Stomach (tissue), 9 donors: ENCODE measurements around the gene THSD4. TPM values are rescaled to one million over a fixed set of nuclear protein-coding genes. Genes with fewer than 3 reads are reported as not detected.

Experiments
- DNase-seq, 2 donors: peaks; one replicate each; pipeline versions ENCODE4 v3.0.0 to v3.0.0-alpha.2; 2013 to 2019
- H3K27ac ChIP-seq, 5 donors: fragments of 200-600 bp in 4 of 5; sonication (generic) in 4 of 5; one replicate each; pipeline ENCODE4 v1.5.1; 2013 to 2019; ENCODE audit warnings: mild to moderate bottlenecking in 1 of 5, moderate library complexity in 1 of 5
- H3K27me3 ChIP-seq, 3 donors: fragments of 200-600 bp; sonication (generic); one replicate each; pipeline ENCODE4 v1.5.1; 2017 to 2019; ENCODE audit warnings: mixed run types in 1 of 3
- H3K36me3 ChIP-seq, 4 donors: fragments of 200-600 bp; sonication (generic); 1 replicate in 3 of 4; 2 replicates in 1 of 4; pipeline ENCODE4 v1.5.1; 2016 to 2019
- H3K4me1 ChIP-seq, 4 donors: fragments of 200-600 bp; sonication (generic); one replicate each; pipeline ENCODE4 v1.5.1; 2016 to 2019
- H3K4me3 ChIP-seq, 4 donors: fragments of 200-600 bp; sonication (generic) in 3 of 4; one replicate each; pipeline ENCODE4 v1.5.1; 2016 to 2019; ENCODE audit warnings: mild to moderate bottlenecking in 1 of 4
- H3K9me3 ChIP-seq, 4 donors: fragments of 200-600 bp; sonication (generic); one replicate each; pipeline ENCODE4 v1.5.1; 2016 to 2019
- CTCF ChIP-seq, 7 experiments: fragments of 450-650 bp in 4 of 7; fragments of 200-600 bp in 3 of 7; sonication (generic) in 3 of 7; IDR thresholded peaks; one replicate each; pipeline ENCODE4 v1.5.1; 2016 to 2019; ENCODE audit warnings: antibody characterized with exemption in 7 of 7, control low read depth in 2 of 7, mild to moderate bottlenecking in 1 of 7
- EP300 ChIP-seq: sonication (generic); formaldehyde crosslinking; IDR thresholded peaks from one replicate; pipeline ENCODE4 v1.6.1; 2017; ENCODE audit warnings: antibody characterized with exemption
- POLR2A ChIP-seq, 4 donors: fragments of 450-650 bp; IDR thresholded peaks; one replicate each; pipeline ENCODE4 v1.6.1; 2016; ENCODE audit warnings: antibody characterized with exemption in 4 of 4, control low read depth in 2 of 4, mild to moderate bottlenecking in 1 of 4, moderate library complexity in 1 of 4
- POLR2AphosphoS5 ChIP-seq, 3 donors: sonication (generic); formaldehyde crosslinking; IDR thresholded peaks; one replicate each; pipeline ENCODE4 v1.6.1; 2016; ENCODE audit warnings: antibody characterized with exemption in 3 of 3
- WGBS, 5 donors: extraction: QIAGEN DNeasy Blood & Tissue Kit in 3 of 5; methylation state at CpG; one replicate each; pipeline versions ENCODE4 v1.1.5 to v1.1.7; 2013 to 2018; 5-methylcytosine and 5-hydroxymethylcytosine counted together
- intact Hi-C: fragments of 100-400 bp; cut with DNase I; formaldehyde crosslinking; loops from one replicate; pipeline ENCODE4 v1.15.1; 2023; ENCODE audit warnings: low total_unique reads
- polyA plus RNA-seq, 3 donors: library from polyadenylated mRNA; stranded (reverse); fragments of 200-250 nt; gene quantifications; one replicate each; pipeline ENCODE4 v1.2.3, GENCODE V29; 2013
- total RNA-seq, 5 donors: library from RNA; depleted of rRNA; stranded (reverse); fragments of >200 nt; gene quantifications; one replicate each; pipeline versions ENCODE4 v1.1.0 to v1.2.3, GENCODE V29; 2014 to 2016
- donor health status: healthy with polysubstance abuse.
- donor health status: Bipolar disorder and iron deficiency.
- donor health status: healthy.

Gene THSD4
- total and polyA plus RNA-seq, 8 donors = 1.8 to 79.4 (median 22.0) TPM

- intact Hi-C loops = no loop called here
- Histone ChIP-seq H3K27ac (no peak overlapping the region), H3K4me1 (peaks cover 0 to 19% (median 6%) of the 10 kb centered on the region in 4 donors), H3K36me3 (no peaks in the 10 kb centered on the region), H3K9me3 (no peaks in the 10 kb centered on the region), H3K27me3 (no peaks in the 10 kb centered on the region), H3K4me3 (no peak overlapping the region)
- WGBS, 5 donors = 65 to 85% (median 81%) methylated on average over 3 of the region's 3 CpGs
- TF ChIP-seq CTCF (IDR thresholded peaks at IDR 0.05) = no peak
- TF ChIP-seq POLR2A (IDR thresholded peaks at IDR 0.05) = no peak
- no peak for TF ChIP-seq POLR2AphosphoS5 (IDR thresholded peaks at IDR 0.05)
- TF ChIP-seq EP300 = no peak
- no peak for DNase-seq
Measured at GRCh38 chr15:71567173-71567572, 451.9 kb downstream of the THSD4 start.

GRCh38 chr15:71568227-71568626 lies 453.0 kb downstream of the THSD4 start:
- H3K27ac ChIP-seq = no peak overlapping the region
- no peak for TF ChIP-seq CTCF (IDR thresholded peaks at IDR 0.05)
- no peak for TF ChIP-seq EP300
- TF ChIP-seq POLR2AphosphoS5 (IDR thresholded peaks at IDR 0.05) = no peak
- no peak for TF ChIP-seq POLR2A (IDR thresholded peaks at IDR 0.05)
- no peaks in the 10 kb centered on the region for H3K36me3 ChIP-seq
- H3K4me3 ChIP-seq = no peak overlapping the region
- 72 to 97% (median 89%) methylated on average over 1 of the region's 1 CpG for WGBS, 5 donors
- intact Hi-C loops = no loop called here
- no peaks in the 10 kb centered on the region for H3K27me3 ChIP-seq
- H3K4me1 ChIP-seq = peaks cover 0 to 23% (median 14%) of the 10 kb centered on the region in 4 donors
- H3K9me3 ChIP-seq = no peaks in the 10 kb centered on the region
- DNase-seq = no peak

GRCh38 chr15:71570736-71571135 lies 455.5 kb downstream of the THSD4 start:
- Histone ChIP-seq H3K4me3 (no peak overlapping the region), H3K27ac (peak overlapping the region in 2 of 5 donors; percentile 14 to 61), H3K9me3 (no peaks in the 10 kb centered on the region), H3K27me3 (no peaks in the 10 kb centered on the region), H3K36me3 (no peaks in the 10 kb centered on the region), H3K4me1 (peaks cover 0 to 19% (median 10%) of the 10 kb centered on the region in 4 donors)
- 85 to 96% (median 88%) methylated on average over 7 of the region's 7 CpGs for WGBS, 5 donors
- intact Hi-C loops = no loop called here
- DNase-seq = no peak
- TF ChIP-seq EP300 (no peak), POLR2A (IDR thresholded peaks at IDR 0.05) (no peak), POLR2AphosphoS5 (IDR thresholded peaks at IDR 0.05) (no peak), CTCF (IDR thresholded peaks at IDR 0.05) (no peak)

GRCh38 chr15:71571641-71572040 lies 456.4 kb downstream of the THSD4 start:
- Histone ChIP-seq H3K4me3 (no peak overlapping the region), H3K4me1 (peaks cover 0 to 18% (median 8%) of the 10 kb centered on the region in 4 donors), H3K27ac (peak overlapping the region in 3 of 5 donors; percentile 61 to 74 (median 69)), H3K9me3 (no peaks in the 10 kb centered on the region), H3K27me3 (no peaks in the 10 kb centered on the region), H3K36me3 (no peaks in the 10 kb centered on the region)
- TF ChIP-seq POLR2A (IDR thresholded peaks at IDR 0.05) (no peak), EP300 (no peak), CTCF (IDR thresholded peaks at IDR 0.05) (no peak), POLR2AphosphoS5 (IDR thresholded peaks at IDR 0.05) (no peak)
- no peak for DNase-seq
- intact Hi-C loops = no loop called here
- WGBS, 5 donors = 61 to 92% (median 79%) methylated on average over 1 of the region's 1 CpG
